ENCODE results near the gene SNRNP48.

GRCh38 chr6:7557652-7558051 lies 32.3 kb upstream of the SNRNP48 start:
- no peak for TF ChIP-seq POLR2A (IDR thresholded peaks at IDR 0.05; ENCODE audit: low read depth, low read length)
- TF ChIP-seq POLR2AphosphoS5 (IDR thresholded peaks at IDR 0.05; ENCODE audit: low read depth, low read length) = no peak

Measured in GM12892 (cell line).